ENCODE measurements around the gene KIFC3. TPM values are rescaled to one million over a fixed set of nuclear protein-coding genes. Genes with fewer than 3 reads are reported as not detected.
A peak's percentile ranks its signal among the peaks of the same experiment; 100 is the strongest.

KIFC3 gene
- total and polyA plus RNA-seq, 2 of the 13 experiments (the other 11 are each of a cell fraction or from before 2014, with no cell fraction given), result 42.1 to 45.3 TPM

DNA sequence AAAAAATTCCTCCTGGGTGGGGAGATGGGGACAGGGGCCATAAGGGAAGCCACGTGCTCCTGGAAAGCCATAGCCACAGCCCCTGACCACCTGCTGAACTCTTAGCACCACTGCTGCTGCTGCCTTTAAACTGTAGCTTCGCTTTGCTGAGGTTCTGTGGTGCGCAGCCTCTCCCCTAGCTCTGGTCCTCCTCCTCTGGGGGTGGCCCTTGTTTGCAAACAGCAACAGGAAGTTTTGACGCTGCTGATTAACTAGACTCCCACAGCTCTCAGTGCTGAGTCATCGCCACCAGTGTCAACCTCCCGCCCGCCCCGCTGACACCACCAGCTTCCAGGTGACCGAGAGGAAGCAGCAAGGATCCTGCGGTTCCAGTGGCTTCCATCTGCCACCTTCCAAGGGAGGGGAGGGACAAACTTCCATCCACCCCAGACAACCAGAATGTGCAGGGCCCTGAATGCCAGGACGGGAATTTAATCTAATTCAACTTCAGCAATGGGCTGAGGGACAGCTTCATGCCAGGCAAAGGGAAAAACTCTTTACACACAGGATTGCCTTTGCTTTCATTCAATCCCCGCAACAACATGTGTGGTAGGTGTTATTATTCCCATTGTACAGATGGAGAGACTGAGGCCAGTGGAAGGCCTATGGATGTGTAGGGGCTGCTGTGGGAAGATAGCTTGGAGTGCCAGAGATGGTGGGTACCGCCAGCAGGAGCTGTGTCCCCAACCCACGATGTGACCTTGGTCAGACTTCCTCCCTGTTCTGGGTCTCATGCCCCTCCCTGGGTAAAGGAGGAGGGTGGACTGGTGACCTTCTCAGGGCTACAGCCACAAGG lies 8.1 kb upstream of the KIFC3 start (continued):
- no peak for TF ChIP-seq ZSCAN12 (CRISPR knock-in tag; IDR thresholded peaks at IDR 0.05)
- TF ChIP-seq ATF1 (CRISPR knock-in tag; IDR thresholded peaks at IDR 0.05), result no peak
- peak; percentile 42 for TF ChIP-seq PTBP1 (IDR thresholded peaks at IDR 0.05; ENCODE audit: low read depth, low read length, poor library complexity, severe bottlenecking)
- TF ChIP-seq RFXANK (CRISPR knock-in tag; IDR thresholded peaks at IDR 0.05), result 0 out of 2 replicates have a peak, but pooled peaks have one; percentile 82
- TF ChIP-seq PCBP2 (optimal IDR thresholded peaks at IDR 0.05; ENCODE audit: low read depth, low read length, poor library complexity, severe bottlenecking), result no peak
- TF ChIP-seq RORA (CRISPR knock-in tag; IDR thresholded peaks at IDR 0.05), result no peak
- peak; percentile 60; the same call in 1 of the 2 replicates for TF ChIP-seq SAFB2 (CRISPR knock-in tag; IDR thresholded peaks at IDR 0.05; ENCODE audit: borderline replicate concordance, low read depth)
- no peak for TF ChIP-seq ZNF234 (CRISPR knock-in tag; conservative IDR thresholded peaks at IDR 0.05)
- TF ChIP-seq, protein P1, sequence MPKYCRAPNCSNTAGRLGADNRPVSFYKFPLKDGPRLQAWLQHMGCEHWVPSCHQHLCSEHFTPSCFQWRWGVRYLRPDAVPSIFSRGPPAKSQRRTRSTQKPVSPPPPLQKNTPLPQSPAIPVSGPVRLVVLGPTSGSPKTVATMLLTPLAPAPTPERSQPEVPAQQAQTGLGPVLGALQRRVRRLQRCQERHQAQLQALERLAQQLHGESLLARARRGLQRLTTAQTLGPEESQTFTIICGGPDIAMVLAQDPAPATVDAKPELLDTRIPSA (CRISPR knock-in tag; IDR thresholded peaks at IDR 0.05; ENCODE audit: borderline replicate concordance), result no peak
- TF ChIP-seq MEIS1 (CRISPR knock-in tag; IDR thresholded peaks at IDR 0.05; ENCODE audit: borderline replicate concordance), result peak; percentile 68
- no peak; the same call in 1 of the 2 replicates for TF ChIP-seq ZNF713 (CRISPR knock-in tag; IDR thresholded peaks at IDR 0.05)
- TF ChIP-seq, protein P2, sequence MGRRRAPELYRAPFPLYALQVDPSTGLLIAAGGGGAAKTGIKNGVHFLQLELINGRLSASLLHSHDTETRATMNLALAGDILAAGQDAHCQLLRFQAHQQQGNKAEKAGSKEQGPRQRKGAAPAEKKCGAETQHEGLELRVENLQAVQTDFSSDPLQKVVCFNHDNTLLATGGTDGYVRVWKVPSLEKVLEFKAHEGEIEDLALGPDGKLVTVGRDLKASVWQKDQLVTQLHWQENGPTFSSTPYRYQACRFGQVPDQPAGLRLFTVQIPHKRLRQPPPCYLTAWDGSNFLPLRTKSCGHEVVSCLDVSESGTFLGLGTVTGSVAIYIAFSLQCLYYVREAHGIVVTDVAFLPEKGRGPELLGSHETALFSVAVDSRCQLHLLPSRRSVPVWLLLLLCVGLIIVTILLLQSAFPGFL (CRISPR knock-in tag; IDR thresholded peaks at IDR 0.05), result no peak
- TF ChIP-seq ZNF441 (CRISPR knock-in tag; IDR thresholded peaks at IDR 0.05; ENCODE audit: borderline replicate concordance), result peak; percentile 85
- TF ChIP-seq NONO (IDR thresholded peaks at IDR 0.05), result no peak
- TF ChIP-seq NONO (CRISPR knock-in tag; conservative IDR thresholded peaks at IDR 0.05), result 0 out of 2 replicates have a peak, but pooled peaks have one; percentile 16
- no peak; the same call in 1 of the 2 replicates for TF ChIP-seq ETV6 (CRISPR knock-in tag; conservative IDR thresholded peaks at IDR 0.05)
- TF ChIP-seq CBFB (CRISPR knock-in tag; IDR thresholded peaks at IDR 0.05), result no peak
- no peak; the same call in 1 of the 2 replicates for TF ChIP-seq ZNF790 (CRISPR knock-in tag; IDR thresholded peaks at IDR 0.05; ENCODE audit: borderline replicate concordance)
- TF ChIP-seq CBX1 (IDR thresholded peaks at IDR 0.05; ENCODE audit: low read depth), result no peak
- no peak for TF ChIP-seq HOXA7 (CRISPR knock-in tag; IDR thresholded peaks at IDR 0.05)

Data from HepG2 (cell line).